GM12874 (cell line): ENCODE results near the gene ATP6V0E1.

Experiments
- CTCF ChIP-seq: IDR thresholded peaks from 2 replicates; pipeline ENCODE4 v1.5.1; 2011; ENCODE audit warnings: low read depth, mild to moderate bottlenecking, control low read depth, low read length, moderate library complexity; ENCODE audit not compliant: insufficient read depth

ATP6V0E1 gene

GRCh38 chr5:172973931-172974330, 9.6 kb upstream of the ATP6V0E1 start:
- TF ChIP-seq CTCF, result no peak

GRCh38 chr5:172975289-172975688, 8.3 kb upstream of the ATP6V0E1 start:
- no peak for TF ChIP-seq CTCF

- no peak for TF ChIP-seq CTCF
Measured at GRCh38 chr5:172979778-172980177, 3.8 kb upstream of the ATP6V0E1 start.

GRCh38 chr5:172981931-172982330, 1.6 kb upstream of the ATP6V0E1 start:
- no peak for TF ChIP-seq CTCF

GRCh38 chr5:172984244-172984953, 828 bp downstream of the ATP6V0E1 start:
- peak; percentile 60 for TF ChIP-seq CTCF

GRCh38 chr5:172985596-172985995, 2.0 kb downstream of the ATP6V0E1 start:
- TF ChIP-seq CTCF, result no peak

- TF ChIP-seq CTCF, result no peak
Measured at GRCh38 chr5:172988276-172988675, 4.7 kb downstream of the ATP6V0E1 start.

- no peak for TF ChIP-seq CTCF
Measured at GRCh38 chr5:172990776-172991175, 7.2 kb downstream of the ATP6V0E1 start.
